Suppressor macrophage treated with lipopolysaccharide for 1 hour (primary cell): Measurements from ENCODE around the gene MASP1.

Source experiments
- DNase-seq, 3 donors: peaks; one replicate each; pipeline ENCODE4 v3.0.0-alpha.2; 2020 to 2022

Gene MASP1

GRCh38 chr3:187293516-187294430 lies 2.2 kb upstream of the MASP1 start:
- peak; percentile 50 to 69 (median 67) for DNase-seq

GRCh38 chr3:187292631-187293515 lies 1.3 kb upstream of the MASP1 start:
- no peak for DNase-seq

- no peak for DNase-seq
Measured at GRCh38 chr3:187292181-187292580, 644 bp upstream of the MASP1 start.

GRCh38 chr3:187291001-187291511 lies 481 bp downstream of the MASP1 start:
- DNase-seq, result peak in 2 of 3 donors; percentile 12 to 30

- no peak for DNase-seq
Measured at GRCh38 chr3:187290503-187290902, 1.0 kb downstream of the MASP1 start.

- no peak for DNase-seq
Measured at GRCh38 chr3:187288855-187289605, 2.5 kb downstream of the MASP1 start.

- DNase-seq, result peak; percentile 62 to 81 (median 75)
Measured at GRCh38 chr3:187288131-187288854, 3.2 kb downstream of the MASP1 start.

- DNase-seq, result no peak
Measured at GRCh38 chr3:187287256-187287655, 4.3 kb downstream of the MASP1 start.

GRCh38 chr3:187286467-187287059 lies 5.0 kb downstream of the MASP1 start:
- DNase-seq, result peak; percentile 50 to 71 (median 64)

- no peak for DNase-seq
Measured at GRCh38 chr3:187281191-187281714, 10.3 kb downstream of the MASP1 start.

GRCh38 chr3:187280644-187281043 lies 10.9 kb downstream of the MASP1 start:
- no peak for DNase-seq

- DNase-seq, result no peak
Measured at GRCh38 chr3:187277129-187277462, 14.4 kb downstream of the MASP1 start.

GRCh38 chr3:187276397-187277128 lies 15.0 kb downstream of the MASP1 start:
- no peak for DNase-seq

- no peak for DNase-seq
Measured at GRCh38 chr3:187274977-187275338, 16.6 kb downstream of the MASP1 start.

GRCh38 chr3:187274315-187274976 lies 17.1 kb downstream of the MASP1 start:
- DNase-seq, result no peak

- DNase-seq, result no peak
Measured at GRCh38 chr3:187271582-187271981, 20.0 kb downstream of the MASP1 start.

- DNase-seq, result no peak
Measured at GRCh38 chr3:187269486-187269885, 22.1 kb downstream of the MASP1 start.

GRCh38 chr3:187267306-187267705 lies 24.2 kb downstream of the MASP1 start:
- no peak for DNase-seq

GRCh38 chr3:187266691-187267090 lies 24.8 kb downstream of the MASP1 start:
- DNase-seq, result no peak

- no peak for DNase-seq
Measured at GRCh38 chr3:187265461-187265955, 26.0 kb downstream of the MASP1 start.
